ENCODE measurements around the gene NEMP2. TPM values are rescaled to one million over a fixed set of nuclear protein-coding genes. Genes with fewer than 3 reads are reported as not detected.
A peak's percentile ranks its signal among the peaks of the same experiment; 100 is the strongest.

NEMP2 gene
- total RNA-seq, 1 experiment from 2014 or later = 46.0 TPM

DNA sequence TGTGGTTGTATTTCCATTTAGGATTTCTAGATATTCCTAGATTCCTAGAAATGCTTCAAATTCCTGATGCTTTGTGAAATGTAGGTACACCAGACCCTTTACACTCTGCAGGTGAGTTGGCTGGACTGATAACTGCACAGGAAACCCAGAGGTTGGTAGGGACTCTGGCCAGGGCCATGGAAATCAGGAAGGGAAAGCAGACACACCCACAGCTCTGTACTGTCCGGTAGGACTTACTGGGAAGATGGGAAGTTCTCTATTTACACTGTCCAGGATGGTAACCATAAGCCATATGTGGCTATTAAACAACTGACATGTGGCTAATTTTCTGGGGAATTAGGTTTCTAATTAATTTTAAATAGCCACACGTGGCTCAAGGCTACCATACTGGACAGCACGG is 31.4 kb downstream of the NEMP2 start:
- ChIA-PET POLR2A (interaction anchor here (0.6 to 1.4 kb wide), 6 partner anchors 9 to 1169 kb away, joined by 3 to 7 read pairs (median 3); no protein-coding TSS in a partner anchor), CTCF (interaction anchor here (0.6 to 1.0 kb wide), 3 partner anchors 21 to 172 kb away, joined by 3 read pairs; partner anchors contain the start of gene NEMP2)
- Mint-ChIP-seq H3K9me3 (ENCODE audit: unreplicated experiment) (no peaks in the 10 kb centered on the region), H3K4me1 (ENCODE audit: insufficient read depth, unreplicated experiment) (peaks cover 14% of the 10 kb centered on the region), H3K36me3 (ENCODE audit: insufficient read depth, unreplicated experiment) (peaks cover 43% of the 10 kb centered on the region), H3K27ac (ENCODE audit: low read depth, unreplicated experiment) (no peak overlapping the region), H3K4me3 (ENCODE audit: unreplicated experiment) (no peak overlapping the region), H3K27me3 (ENCODE audit: insufficient read depth, unreplicated experiment) (no peaks in the 10 kb centered on the region)
- TF ChIP-seq, protein P1, sequence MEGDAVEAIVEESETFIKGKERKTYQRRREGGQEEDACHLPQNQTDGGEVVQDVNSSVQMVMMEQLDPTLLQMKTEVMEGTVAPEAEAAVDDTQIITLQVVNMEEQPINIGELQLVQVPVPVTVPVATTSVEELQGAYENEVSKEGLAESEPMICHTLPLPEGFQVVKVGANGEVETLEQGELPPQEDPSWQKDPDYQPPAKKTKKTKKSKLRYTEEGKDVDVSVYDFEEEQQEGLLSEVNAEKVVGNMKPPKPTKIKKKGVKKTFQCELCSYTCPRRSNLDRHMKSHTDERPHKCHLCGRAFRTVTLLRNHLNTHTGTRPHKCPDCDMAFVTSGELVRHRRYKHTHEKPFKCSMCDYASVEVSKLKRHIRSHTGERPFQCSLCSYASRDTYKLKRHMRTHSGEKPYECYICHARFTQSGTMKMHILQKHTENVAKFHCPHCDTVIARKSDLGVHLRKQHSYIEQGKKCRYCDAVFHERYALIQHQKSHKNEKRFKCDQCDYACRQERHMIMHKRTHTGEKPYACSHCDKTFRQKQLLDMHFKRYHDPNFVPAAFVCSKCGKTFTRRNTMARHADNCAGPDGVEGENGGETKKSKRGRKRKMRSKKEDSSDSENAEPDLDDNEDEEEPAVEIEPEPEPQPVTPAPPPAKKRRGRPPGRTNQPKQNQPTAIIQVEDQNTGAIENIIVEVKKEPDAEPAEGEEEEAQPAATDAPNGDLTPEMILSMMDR (IDR thresholded peaks at IDR 0.05; ENCODE audit: unreplicated experiment) = no peak
- BruUV-seq (replicated peaks) = no TSS peak
- intact Hi-C loops (cut with micrococcal nuclease) = no loop called here
- no peak for DNase-seq (ENCODE audit: unreplicated experiment)

DNA sequence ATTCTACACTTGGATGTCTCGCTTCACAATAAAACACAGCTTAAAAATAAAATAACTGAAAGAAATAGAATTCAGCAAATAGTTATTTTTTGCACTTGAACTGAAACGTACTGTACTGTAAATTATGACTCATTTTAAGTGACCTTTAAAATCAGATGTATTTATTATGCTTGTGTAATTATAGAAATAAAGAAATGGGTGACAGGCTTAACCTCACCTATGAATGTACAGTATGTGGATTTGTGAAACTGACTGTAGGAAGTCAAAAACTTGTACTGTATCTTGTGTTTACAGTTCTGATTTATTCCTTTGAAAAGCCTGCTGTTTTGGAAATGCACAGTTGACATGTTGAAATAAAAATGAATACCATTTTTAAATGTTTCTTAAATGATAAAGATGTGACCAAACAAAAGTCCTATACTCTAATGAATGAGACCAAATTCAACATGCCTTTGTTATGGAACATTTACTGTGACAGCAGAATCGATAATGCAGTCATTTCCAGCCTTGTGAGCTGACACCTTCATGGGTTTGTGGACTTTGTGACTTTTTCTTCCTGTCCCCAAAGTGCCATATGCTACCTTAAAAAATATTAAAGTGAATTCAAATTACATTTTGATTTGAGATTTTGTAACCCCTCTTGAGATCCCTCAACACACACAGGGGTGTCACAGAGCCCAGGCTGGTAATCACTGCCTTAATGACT is 32.7 kb downstream of the NEMP2 start:
- Mint-ChIP-seq H3K9me3 (ENCODE audit: unreplicated experiment) (no peaks in the 10 kb centered on the region), H3K36me3 (ENCODE audit: insufficient read depth, unreplicated experiment) (peaks cover 53% of the 10 kb centered on the region), H3K27me3 (ENCODE audit: insufficient read depth, unreplicated experiment) (no peaks in the 10 kb centered on the region), H3K4me1 (ENCODE audit: insufficient read depth, unreplicated experiment) (peaks cover 10% of the 10 kb centered on the region), H3K4me3 (ENCODE audit: unreplicated experiment) (no peak overlapping the region), H3K27ac (ENCODE audit: low read depth, unreplicated experiment) (no peak overlapping the region)
- ChIA-PET POLR2A (interaction anchor here (0.6 to 1.4 kb wide), 4 partner anchors 13 to 196 kb away, joined by 3 to 7 read pairs (median 4); no protein-coding TSS in a partner anchor), CTCF (interaction anchor here (0.6 to 1.2 kb wide), 3 partner anchors 34 to 119 kb away, joined by 3 read pairs; no protein-coding TSS in a partner anchor)
- intact Hi-C loops (cut with micrococcal nuclease) = no loop called here
- TF ChIP-seq, protein P1 (IDR thresholded peaks at IDR 0.05; ENCODE audit: unreplicated experiment) = no peak
- BruUV-seq (replicated peaks) = no TSS peak
- no peak for DNase-seq (ENCODE audit: unreplicated experiment)

DNA sequence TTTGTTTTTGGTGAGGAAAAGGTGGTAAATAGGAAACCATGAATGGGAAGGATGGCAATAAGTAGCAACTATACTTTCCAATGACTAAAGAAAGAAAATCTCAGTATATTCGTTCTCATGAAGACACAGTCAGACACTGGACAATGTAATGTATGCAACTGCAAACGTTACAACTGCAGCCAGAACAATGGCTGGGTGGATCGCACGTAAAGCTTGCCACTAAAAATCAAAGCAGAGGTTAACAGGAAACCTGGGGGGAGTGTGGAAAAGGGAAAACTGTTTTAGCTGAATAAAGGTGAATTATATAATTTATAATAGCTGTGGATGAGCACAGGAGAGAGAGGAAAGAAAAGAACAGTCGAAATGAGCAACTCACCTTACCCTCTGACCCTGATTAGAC is 33.3 kb downstream of the NEMP2 start:
- DNase-seq (ENCODE audit: unreplicated experiment) = no peak
- POLR2A ChIA-PET = interaction anchor here (0.6 to 1.4 kb wide), 3 partner anchors 12 to 197 kb away, joined by 3 to 5 read pairs (median 4); no protein-coding TSS in a partner anchor
- H3K27me3 Mint-ChIP-seq (ENCODE audit: insufficient read depth, unreplicated experiment) = no peaks in the 10 kb centered on the region
- intact Hi-C loops (cut with micrococcal nuclease) = no loop called here
- H3K36me3 Mint-ChIP-seq (ENCODE audit: insufficient read depth, unreplicated experiment) = peaks cover 53% of the 10 kb centered on the region
- H3K4me3 Mint-ChIP-seq (ENCODE audit: unreplicated experiment) = no peak overlapping the region
- H3K4me1 Mint-ChIP-seq (ENCODE audit: insufficient read depth, unreplicated experiment) = peaks cover 9% of the 10 kb centered on the region
- peak overlapping the region; percentile 67 for H3K27ac Mint-ChIP-seq (ENCODE audit: low read depth, unreplicated experiment)
- CTCF ChIA-PET = interaction anchor here (0.6 to 1.2 kb wide), 4 partner anchors 10 to 119 kb away, joined by 3 read pairs; no protein-coding TSS in a partner anchor
- BruUV-seq (replicated peaks) = TSS peak; percentile 33
- TF ChIP-seq, protein P1 (IDR thresholded peaks at IDR 0.05; ENCODE audit: unreplicated experiment) = no peak
- no peaks in the 10 kb centered on the region for H3K9me3 Mint-ChIP-seq (ENCODE audit: unreplicated experiment)

DNA sequence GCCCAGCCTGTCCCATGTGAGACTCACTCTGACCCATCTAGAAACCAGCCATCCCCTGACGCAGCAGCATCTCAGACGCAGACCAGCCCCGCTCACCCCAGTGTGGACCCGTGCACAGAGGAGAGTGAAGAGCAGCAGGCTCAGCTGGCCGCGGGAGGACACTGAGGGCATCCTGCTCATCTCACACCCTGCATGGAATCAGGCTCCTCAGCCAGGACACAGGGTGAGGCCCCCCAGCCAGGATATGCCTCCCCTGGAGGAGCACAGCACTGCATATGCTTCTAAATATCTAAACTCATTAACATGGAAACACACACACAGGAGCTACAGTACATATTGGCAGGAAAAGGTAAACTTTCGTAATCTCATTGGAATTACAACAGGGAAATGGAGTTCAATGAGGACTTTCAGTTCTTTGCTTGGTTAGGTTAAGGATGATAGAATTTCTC is 34.4 kb downstream of the NEMP2 start:
- Mint-ChIP-seq H3K27ac (ENCODE audit: low read depth, unreplicated experiment) (peak overlapping the region; percentile 67), H3K36me3 (ENCODE audit: insufficient read depth, unreplicated experiment) (peaks cover 54% of the 10 kb centered on the region), H3K4me1 (ENCODE audit: insufficient read depth, unreplicated experiment) (peaks cover 5% of the 10 kb centered on the region), H3K9me3 (ENCODE audit: unreplicated experiment) (no peaks in the 10 kb centered on the region), H3K4me3 (ENCODE audit: unreplicated experiment) (no peak overlapping the region), H3K27me3 (ENCODE audit: insufficient read depth, unreplicated experiment) (no peaks in the 10 kb centered on the region)
- BruUV-seq (replicated peaks) = no TSS peak
- ChIA-PET CTCF (interaction anchor here (0.6 to 0.7 kb wide), 2 partner anchors 114 to 183 kb away, joined by 3 read pairs; no protein-coding TSS in a partner anchor), POLR2A (interaction anchor here (1.0 to 1.4 kb wide), 2 partner anchors 11 to 78 kb away, joined by 3 to 5 read pairs; no protein-coding TSS in a partner anchor)
- TF ChIP-seq, protein P1 (IDR thresholded peaks at IDR 0.05; ENCODE audit: unreplicated experiment) = no peak
- intact Hi-C loops (cut with micrococcal nuclease) = no loop called here
- no peak for DNase-seq (ENCODE audit: unreplicated experiment)
